Osteoblast (primary cell): ENCODE data around the gene LOXL4. TPM values are rescaled to one million over a fixed set of nuclear protein-coding genes. Genes with fewer than 3 reads are reported as not detected.

Experiments
- DNase-seq: peaks from one replicate; pipeline ENCODE4 v3.0.0; 2011; ENCODE audit warnings: low spot score, mixed read lengths; ENCODE audit not compliant: insufficient read length; ENCODE audit errors: missing footprints
- H2AFZ ChIP-seq: 2 replicates; pipeline ENCODE4 v1.6.0; 2011; ENCODE audit warnings: mild to moderate bottlenecking, low read length
- H3K27ac ChIP-seq: 2 replicates; pipeline ENCODE4 v1.5.1; 2011; ENCODE audit warnings: mild to moderate bottlenecking, low read depth, low read length, moderate library complexity
- H3K27me3 ChIP-seq: 2 replicates; pipeline ENCODE4 v1.6.0; 2012; ENCODE audit warnings: mild to moderate bottlenecking, control low read depth, inconsistent platforms, low read length, moderate library complexity; ENCODE audit not compliant: insufficient read depth
- H3K36me3 ChIP-seq: 2 replicates; pipeline ENCODE4 v1.5.1; 2011; ENCODE audit warnings: mild to moderate bottlenecking, low read length, control low read depth, moderate library complexity; ENCODE audit not compliant: insufficient read depth
- H3K4me1 ChIP-seq: 2 replicates; pipeline ENCODE4 v1.5.1; 2011; ENCODE audit warnings: mild to moderate bottlenecking, low read length, control low read depth, moderate library complexity; ENCODE audit not compliant: insufficient read depth
- H3K4me2 ChIP-seq: 2 replicates; pipeline ENCODE4 v1.6.0; 2011; ENCODE audit warnings: mild to moderate bottlenecking, low read length; ENCODE audit not compliant: insufficient read depth
- H3K4me3 ChIP-seq: fragments of 200-600 bp; sonication (generic); 3 replicates; pipeline ENCODE4 v1.5.1; 2012; ENCODE audit warnings: mild to moderate bottlenecking, low read length, inconsistent platforms; ENCODE audit not compliant: insufficient read depth
- H3K79me2 ChIP-seq: 2 replicates; pipeline ENCODE4 v1.6.0; 2012; ENCODE audit warnings: mild to moderate bottlenecking, low read length, control low read depth, inconsistent platforms; ENCODE audit not compliant: insufficient read depth
- H3K9me3 ChIP-seq: 2 replicates; pipeline ENCODE4 v1.5.1; 2011; ENCODE audit warnings: low read depth, low read length, control low read depth
- H4K20me1 ChIP-seq: 2 replicates; pipeline ENCODE4 v1.6.0; 2012; ENCODE audit warnings: mild to moderate bottlenecking, low read length, control low read depth; ENCODE audit not compliant: insufficient read depth
- total RNA-seq: library from RNA; depleted of rRNA; stranded (reverse); fragments of >200 nt; gene quantifications from 2 replicates; pipeline ENCODE4 v1.2.3, GENCODE V29; 2012
- TF ChIP-seq, protein P1 (sequence below): IDR thresholded peaks from 2 replicates; pipeline ENCODE4 v1.5.1; 2011; ENCODE audit warnings: mild to moderate bottlenecking, low read depth, low read length, moderate library complexity; ENCODE audit errors: extremely low read depth

The LOXL4 gene
- total RNA-seq = 28.6 and 36.6 TPM in 2 replicates

DNA sequence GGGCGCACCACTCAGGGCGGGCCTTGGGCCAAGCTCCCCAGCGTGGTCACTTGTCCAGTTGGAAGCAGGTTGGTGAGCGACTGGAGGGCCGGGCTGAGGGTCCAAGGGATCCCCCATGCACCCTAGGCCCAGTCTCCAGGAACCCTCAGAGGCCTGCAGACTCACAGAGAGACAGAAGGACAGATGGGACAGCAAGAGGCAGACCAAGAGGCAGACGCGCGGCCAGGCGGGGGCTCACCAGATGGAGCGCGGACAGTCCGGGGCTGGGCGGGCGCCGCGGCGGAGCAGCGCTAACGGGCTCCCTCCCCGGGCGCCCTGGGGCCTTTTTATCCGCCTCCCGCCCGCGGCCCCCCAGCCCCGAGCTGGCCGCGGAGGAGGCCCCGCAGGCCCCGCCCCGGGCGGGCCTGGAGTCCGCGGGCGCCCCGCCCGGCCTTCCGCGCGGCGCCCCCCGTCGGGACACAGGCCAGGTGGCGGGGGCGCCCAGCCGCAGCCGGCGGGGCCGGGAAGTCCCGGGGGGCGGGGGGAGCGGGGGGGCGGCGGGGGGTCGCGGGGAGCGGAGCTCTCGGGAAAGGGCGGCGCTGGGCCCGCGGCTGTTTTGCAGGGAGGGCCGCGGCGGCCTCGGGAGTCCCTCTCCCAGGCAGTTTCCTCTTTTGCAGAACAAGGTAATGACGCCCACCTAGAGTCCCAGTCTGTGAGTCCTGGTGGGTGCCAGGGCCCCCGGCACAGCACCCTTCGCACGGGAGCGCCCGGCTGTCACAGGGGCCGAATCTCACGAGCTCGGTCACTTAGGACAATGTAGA, at the start of gene LOXL4:
LOXL4 (minus strand) TSS at position 301 of the 800 bp plus-strand sequence. CDS start 5,175 bp downstream, outside the sequence.
- Histone ChIP-seq H3K9me3 (no peaks in the 10 kb centered on the region), H2AFZ (peak within 1 kb of the TSS; percentile 72), H3K27ac (peak within 1 kb of the TSS; percentile 59), H3K4me2 (peak within 1 kb of the TSS; percentile 82), H3K4me3 (peak within 1 kb of the TSS; percentile 76), H3K4me1 (peaks cover 33% of the 10 kb centered on the region), H3K79me2 (peaks cover 5% of the 10 kb centered on the region), H3K27me3 (no peaks in the 10 kb centered on the region), H3K36me3 (peaks cover 10% of the 10 kb centered on the region), H4K20me1 (peaks cover 7% of the 10 kb centered on the region)
- TF ChIP-seq, protein P1, sequence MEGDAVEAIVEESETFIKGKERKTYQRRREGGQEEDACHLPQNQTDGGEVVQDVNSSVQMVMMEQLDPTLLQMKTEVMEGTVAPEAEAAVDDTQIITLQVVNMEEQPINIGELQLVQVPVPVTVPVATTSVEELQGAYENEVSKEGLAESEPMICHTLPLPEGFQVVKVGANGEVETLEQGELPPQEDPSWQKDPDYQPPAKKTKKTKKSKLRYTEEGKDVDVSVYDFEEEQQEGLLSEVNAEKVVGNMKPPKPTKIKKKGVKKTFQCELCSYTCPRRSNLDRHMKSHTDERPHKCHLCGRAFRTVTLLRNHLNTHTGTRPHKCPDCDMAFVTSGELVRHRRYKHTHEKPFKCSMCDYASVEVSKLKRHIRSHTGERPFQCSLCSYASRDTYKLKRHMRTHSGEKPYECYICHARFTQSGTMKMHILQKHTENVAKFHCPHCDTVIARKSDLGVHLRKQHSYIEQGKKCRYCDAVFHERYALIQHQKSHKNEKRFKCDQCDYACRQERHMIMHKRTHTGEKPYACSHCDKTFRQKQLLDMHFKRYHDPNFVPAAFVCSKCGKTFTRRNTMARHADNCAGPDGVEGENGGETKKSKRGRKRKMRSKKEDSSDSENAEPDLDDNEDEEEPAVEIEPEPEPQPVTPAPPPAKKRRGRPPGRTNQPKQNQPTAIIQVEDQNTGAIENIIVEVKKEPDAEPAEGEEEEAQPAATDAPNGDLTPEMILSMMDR = no peak
- peak; percentile 95 for DNase-seq

DNA sequence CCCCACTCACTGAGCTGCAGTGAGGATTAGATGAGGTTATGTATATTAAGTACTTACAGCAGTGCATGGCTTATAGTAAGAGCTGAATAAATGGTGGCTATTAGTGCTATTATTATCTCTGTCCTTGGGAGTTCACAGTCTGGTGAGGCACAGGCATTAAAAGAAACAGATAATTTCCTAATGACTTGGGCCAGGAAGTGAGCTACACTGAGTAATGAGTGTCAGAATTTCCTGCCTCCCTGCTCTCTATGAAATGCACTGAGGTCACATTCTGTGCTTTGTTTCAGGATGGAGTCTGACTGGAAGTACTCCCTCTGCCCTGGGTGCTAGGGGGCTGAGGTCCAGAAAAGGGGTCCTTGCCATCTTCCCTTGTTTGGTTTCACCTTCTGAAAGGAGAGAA, 48.7 kb upstream of the LOXL4 start:
- TF ChIP-seq, protein P1 = no peak
- no peaks in the 10 kb centered on the region for H3K36me3 ChIP-seq
- peak overlapping the region; percentile 17 for H3K4me2 ChIP-seq
- no peak for DNase-seq
- no peaks in the 10 kb centered on the region for H3K79me2 ChIP-seq
- peak overlapping the region; percentile 38 for H3K27ac ChIP-seq
- H3K4me1 ChIP-seq = peaks cover 25% of the 10 kb centered on the region
- no peaks in the 10 kb centered on the region for H4K20me1 ChIP-seq
- H2AFZ ChIP-seq = peak overlapping the region; percentile 73
- no peaks in the 10 kb centered on the region for H3K9me3 ChIP-seq
- H3K4me3 ChIP-seq = no peak overlapping the region
- no peaks in the 10 kb centered on the region for H3K27me3 ChIP-seq

DNA sequence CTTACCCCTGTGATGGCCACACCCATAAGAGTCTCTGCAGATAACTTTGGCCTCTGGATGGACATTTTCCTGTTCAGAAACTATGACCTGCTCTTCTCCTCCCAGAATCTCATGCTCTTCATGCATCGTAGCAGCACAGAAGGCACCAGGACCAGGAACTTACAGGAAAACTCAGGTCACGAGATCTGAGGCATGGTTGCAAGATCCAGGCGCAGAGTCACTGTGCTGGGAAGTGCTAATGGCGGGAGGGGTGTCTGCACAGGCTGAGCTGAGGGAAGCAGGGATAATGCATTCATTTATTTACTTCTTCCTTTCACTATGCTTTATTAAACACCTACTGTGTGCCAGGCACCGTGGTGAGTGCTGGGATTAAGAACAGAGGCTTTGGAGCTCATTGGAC, 48.2 kb upstream of the LOXL4 start:
- Histone ChIP-seq H3K4me3 (no peak overlapping the region), H3K27me3 (no peaks in the 10 kb centered on the region), H3K4me2 (peak overlapping the region; percentile 17), H2AFZ (no peak overlapping the region), H4K20me1 (no peaks in the 10 kb centered on the region), H3K27ac (no peak overlapping the region), H3K36me3 (no peaks in the 10 kb centered on the region), H3K9me3 (no peaks in the 10 kb centered on the region), H3K4me1 (peaks cover 25% of the 10 kb centered on the region), H3K79me2 (no peaks in the 10 kb centered on the region)
- TF ChIP-seq, protein P1 = no peak
- no peak for DNase-seq

DNA sequence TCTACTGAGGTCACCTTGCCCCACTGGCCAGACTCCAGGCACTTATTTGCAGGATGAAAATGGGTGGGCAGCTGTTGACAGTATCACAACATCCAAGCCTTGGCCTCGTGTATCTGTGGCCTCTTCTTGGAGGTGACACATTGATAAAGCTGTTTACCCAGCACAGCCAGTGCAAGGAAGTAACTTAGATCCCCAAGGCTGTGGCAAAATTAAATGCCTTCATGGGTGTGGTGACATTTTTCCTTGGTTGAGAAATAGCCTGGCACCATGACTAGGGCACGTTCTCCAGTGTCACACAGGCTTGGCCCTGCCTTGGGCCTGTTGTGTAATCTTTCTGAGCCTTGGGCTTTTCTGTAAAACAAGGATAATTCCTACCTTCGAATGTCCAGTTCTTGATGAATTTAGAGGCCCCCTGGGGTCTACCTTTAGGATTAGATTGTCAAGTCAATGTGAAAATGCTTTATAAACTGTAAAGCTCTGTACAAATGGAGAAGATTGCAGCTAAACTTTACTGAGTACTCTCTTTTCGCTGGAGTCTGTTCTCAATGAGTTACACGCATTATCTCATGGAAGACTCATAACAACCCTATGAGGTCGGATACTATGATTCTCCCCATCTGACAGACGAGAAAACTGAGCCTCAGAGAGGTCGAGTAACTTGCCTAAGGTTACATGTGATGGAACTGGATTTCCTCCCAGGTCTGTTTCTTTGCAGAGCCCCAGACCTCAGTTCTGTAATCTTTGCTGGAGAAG, 46.7 kb upstream of the LOXL4 start:
- Histone ChIP-seq H3K4me3 (no peak overlapping the region), H3K36me3 (no peaks in the 10 kb centered on the region), H3K4me2 (no peak overlapping the region), H4K20me1 (no peaks in the 10 kb centered on the region), H3K27ac (no peak overlapping the region), H3K79me2 (no peaks in the 10 kb centered on the region), H3K27me3 (no peaks in the 10 kb centered on the region), H3K4me1 (peaks cover 28% of the 10 kb centered on the region), H2AFZ (no peak overlapping the region), H3K9me3 (no peaks in the 10 kb centered on the region)
- no peak for DNase-seq
- TF ChIP-seq, protein P1 = no peak
